Ishikawa (cell line): Measurements from ENCODE around the gene B3GALT4.
A peak's percentile ranks its signal among the peaks of the same experiment; 100 is the strongest.

Source experiments
- CEBPB ChIP-seq: IDR thresholded peaks from 2 replicates; pipeline ENCODE4 v1.6.1; 2012
- CREB1 ChIP-seq: IDR thresholded peaks from 2 replicates; pipeline ENCODE4 v1.6.1; 2012; ENCODE audit warnings: low read depth
- EGR1 ChIP-seq: IDR thresholded peaks from 2 replicates; pipeline ENCODE4 v1.6.1; 2012
- EP300 ChIP-seq: IDR thresholded peaks from 2 replicates; pipeline ENCODE4 v1.6.1; 2012; ENCODE audit warnings: borderline replicate concordance
- FOXM1 ChIP-seq: IDR thresholded peaks from 2 replicates; pipeline ENCODE4 v1.6.1; 2012; ENCODE audit warnings: low read depth, borderline replicate concordance
- NFIC ChIP-seq: IDR thresholded peaks from 2 replicates; pipeline ENCODE4 v1.6.1; 2012
- RAD21 ChIP-seq: IDR thresholded peaks from 2 replicates; pipeline ENCODE4 v1.6.1; 2012; ENCODE audit warnings: low read depth
- TAF1 ChIP-seq: IDR thresholded peaks from 2 replicates; pipeline ENCODE4 v1.6.1; 2012; ENCODE audit warnings: low read depth, mild to moderate bottlenecking
- TCF12 ChIP-seq: IDR thresholded peaks from 2 replicates; pipeline ENCODE4 v1.6.1; 2012; ENCODE audit warnings: low read depth
- TEAD4 ChIP-seq: IDR thresholded peaks from 2 replicates; pipeline ENCODE4 v1.6.1; 2012
- YY1 ChIP-seq: IDR thresholded peaks from 2 replicates; pipeline ENCODE4 v1.6.1; 2012; ENCODE audit warnings: low read depth
- ZBTB7A ChIP-seq: IDR thresholded peaks from 2 replicates; pipeline ENCODE4 v1.6.1; 2012; ENCODE audit warnings: low read depth
- TF ChIP-seq, protein P1 (sequence below): IDR thresholded peaks from 2 replicates; pipeline ENCODE4 v1.6.1; 2012; ENCODE audit warnings: low read depth, mild to moderate bottlenecking
- TF ChIP-seq, protein P2 (sequence below): IDR thresholded peaks from 2 replicates; pipeline ENCODE4 v1.6.1; 2012
- TF ChIP-seq, protein P3 (sequence below): IDR thresholded peaks from 2 replicates; pipeline ENCODE4 v1.6.1; 2012

B3GALT4 gene

DNA sequence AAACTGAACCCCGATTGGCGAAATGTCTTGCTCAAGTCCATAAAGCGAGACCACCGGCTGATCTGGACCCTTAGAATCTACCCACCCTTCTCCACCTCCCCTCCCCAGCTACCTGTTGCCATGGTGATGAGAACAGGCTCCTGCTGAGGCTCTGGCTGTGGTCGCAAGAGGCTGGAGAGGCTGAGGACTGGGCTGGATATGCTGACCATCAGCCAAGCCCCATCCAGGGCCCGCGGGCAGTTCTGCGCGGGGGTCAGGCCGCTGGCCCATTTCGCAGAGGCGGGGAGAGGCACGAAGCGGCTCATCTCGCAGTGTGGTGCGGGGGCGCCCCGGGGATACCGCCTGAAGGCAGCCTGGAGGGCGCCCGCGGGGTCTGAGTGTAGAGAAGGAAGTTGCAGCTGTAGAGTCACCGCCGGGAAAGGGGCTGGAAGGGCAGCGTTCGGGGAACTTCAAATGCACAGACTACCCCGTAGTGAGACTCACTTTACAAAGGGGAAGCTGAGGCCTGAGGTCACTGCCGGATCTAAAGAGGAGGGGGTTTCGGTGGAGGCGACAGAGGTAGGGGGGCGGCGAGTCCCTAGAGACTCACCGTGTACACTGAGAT is 36.3 kb downstream of the B3GALT4 start:
- TF ChIP-seq FOXM1: no peak
- TF ChIP-seq ZBTB7A: peak; percentile 34; the same call in 1 of the 2 replicates

DNA sequence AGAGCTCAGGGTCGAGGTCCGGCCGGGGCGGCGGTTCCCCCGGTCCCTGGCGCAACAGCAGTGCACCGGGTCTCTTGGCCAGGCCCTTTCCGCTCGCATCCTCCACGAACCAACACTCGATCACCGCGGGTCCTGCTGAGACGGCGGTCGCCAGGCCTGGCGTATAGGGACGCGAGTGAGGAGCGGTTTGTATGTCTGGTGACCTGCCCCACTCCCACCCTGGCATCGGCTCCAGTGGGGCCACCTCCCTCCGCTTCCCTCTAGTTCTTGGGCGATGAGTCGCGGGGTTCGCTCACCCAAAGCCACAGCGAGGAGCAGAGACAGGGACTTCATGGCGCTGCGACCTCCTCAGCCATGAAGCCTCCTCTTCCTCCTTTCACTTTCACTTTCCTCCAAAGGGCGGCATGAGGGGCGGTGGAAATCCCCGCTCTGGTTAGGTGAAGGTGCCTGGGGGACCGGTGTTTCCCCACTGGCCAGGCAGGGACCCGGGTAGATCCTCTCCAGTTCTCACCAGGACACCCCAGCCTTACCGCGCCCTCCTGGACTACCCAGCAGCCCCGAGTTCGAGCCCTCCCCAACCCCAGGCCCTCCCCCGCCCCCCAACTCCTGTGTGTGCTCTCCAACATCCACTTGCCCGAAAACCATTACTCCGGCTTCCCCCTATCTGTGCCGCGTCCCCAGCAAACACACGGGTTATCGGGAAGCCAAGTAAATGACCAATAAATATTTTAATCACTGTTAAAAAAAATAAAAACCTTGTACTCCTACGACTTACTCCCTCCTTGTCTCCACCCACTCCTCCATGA is 37.0 kb downstream of the B3GALT4 start, which contains the start of gene TAPBP:
Gene TAPBP (minus strand): TSS at position 370 of the 806 bp plus-strand sequence. CDS start 37 bp downstream, at position 333.
- TF ChIP-seq TCF12 (no peak), RAD21 (no peak), YY1 (no peak), TAF1 (no peak), CEBPB (no peak)
- TF ChIP-seq, protein P1, sequence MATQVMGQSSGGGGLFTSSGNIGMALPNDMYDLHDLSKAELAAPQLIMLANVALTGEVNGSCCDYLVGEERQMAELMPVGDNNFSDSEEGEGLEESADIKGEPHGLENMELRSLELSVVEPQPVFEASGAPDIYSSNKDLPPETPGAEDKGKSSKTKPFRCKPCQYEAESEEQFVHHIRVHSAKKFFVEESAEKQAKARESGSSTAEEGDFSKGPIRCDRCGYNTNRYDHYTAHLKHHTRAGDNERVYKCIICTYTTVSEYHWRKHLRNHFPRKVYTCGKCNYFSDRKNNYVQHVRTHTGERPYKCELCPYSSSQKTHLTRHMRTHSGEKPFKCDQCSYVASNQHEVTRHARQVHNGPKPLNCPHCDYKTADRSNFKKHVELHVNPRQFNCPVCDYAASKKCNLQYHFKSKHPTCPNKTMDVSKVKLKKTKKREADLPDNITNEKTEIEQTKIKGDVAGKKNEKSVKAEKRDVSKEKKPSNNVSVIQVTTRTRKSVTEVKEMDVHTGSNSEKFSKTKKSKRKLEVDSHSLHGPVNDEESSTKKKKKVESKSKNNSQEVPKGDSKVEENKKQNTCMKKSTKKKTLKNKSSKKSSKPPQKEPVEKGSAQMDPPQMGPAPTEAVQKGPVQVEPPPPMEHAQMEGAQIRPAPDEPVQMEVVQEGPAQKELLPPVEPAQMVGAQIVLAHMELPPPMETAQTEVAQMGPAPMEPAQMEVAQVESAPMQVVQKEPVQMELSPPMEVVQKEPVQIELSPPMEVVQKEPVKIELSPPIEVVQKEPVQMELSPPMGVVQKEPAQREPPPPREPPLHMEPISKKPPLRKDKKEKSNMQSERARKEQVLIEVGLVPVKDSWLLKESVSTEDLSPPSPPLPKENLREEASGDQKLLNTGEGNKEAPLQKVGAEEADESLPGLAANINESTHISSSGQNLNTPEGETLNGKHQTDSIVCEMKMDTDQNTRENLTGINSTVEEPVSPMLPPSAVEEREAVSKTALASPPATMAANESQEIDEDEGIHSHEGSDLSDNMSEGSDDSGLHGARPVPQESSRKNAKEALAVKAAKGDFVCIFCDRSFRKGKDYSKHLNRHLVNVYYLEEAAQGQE: no peak
- TF ChIP-seq, protein P2, sequence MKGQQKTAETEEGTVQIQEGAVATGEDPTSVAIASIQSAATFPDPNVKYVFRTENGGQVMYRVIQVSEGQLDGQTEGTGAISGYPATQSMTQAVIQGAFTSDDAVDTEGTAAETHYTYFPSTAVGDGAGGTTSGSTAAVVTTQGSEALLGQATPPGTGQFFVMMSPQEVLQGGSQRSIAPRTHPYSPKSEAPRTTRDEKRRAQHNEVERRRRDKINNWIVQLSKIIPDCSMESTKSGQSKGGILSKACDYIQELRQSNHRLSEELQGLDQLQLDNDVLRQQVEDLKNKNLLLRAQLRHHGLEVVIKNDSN: no peak

DNA sequence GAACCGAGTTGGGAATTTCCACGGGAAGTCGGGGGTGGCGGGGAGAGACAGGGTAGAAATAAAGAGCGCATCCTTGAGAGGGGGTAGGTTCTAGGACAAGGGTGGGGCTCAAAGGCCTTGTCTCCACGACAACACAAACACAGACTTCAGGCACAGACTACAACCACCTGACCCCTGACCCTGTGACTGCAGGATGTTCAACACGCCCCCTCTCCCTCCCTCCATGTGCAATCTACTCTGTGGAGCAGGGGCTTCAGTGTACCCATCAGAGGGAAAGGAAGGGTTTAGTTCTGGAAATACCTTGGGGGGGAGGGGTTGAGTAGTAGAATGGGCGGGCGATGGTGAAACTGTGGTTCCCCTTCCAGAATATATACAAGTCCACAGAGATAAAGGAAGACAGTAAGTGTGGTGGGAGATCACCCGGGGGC is 37.6 kb downstream of the B3GALT4 start:
- TF ChIP-seq ZBTB7A: no peak

DNA sequence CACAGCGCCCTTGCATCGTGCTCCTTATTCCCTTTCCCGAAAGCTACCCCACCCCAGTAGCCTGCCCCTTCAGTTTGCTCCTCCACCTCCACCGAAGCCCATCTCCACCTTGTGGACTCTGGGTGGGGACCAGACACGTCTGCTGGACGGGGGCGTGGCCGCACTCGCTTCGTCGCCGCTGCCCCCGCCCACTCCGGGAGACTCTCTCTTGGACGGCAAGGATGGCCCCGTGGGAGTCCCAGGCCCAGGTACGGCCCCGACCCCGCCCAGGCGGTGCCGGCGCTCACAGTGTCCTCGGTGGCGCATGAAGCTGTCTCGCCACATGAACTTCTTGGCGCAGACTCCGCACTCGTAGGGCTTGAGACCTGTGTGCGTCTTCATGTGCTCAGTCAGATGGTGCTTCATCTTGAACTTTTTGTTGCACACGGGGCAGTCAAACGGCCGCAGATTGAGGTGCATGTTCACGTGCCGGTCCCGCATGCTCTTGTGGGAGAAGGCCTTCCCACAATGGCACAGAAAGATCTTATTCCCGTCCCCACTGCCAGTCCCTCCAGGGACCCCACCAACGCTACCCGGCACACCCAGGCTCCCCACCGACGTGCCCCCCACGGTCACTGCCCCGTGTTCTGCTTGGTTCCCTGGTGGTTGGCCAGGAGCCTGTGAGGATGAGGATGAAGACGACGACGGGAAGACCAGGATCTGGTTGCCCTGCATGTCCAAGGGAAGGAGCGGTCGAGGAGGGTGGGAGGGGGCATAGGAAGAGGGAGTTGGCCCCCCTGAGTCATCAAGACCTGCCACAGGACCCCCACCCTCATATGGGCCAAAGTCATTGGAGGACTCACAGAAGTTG is 38.2 kb downstream of the B3GALT4 start:
- no peak for TF ChIP-seq FOXM1
- no peak for TF ChIP-seq TAF1
- TF ChIP-seq, protein P2: no peak
- no peak for TF ChIP-seq RAD21
- no peak for TF ChIP-seq TEAD4
- no peak for TF ChIP-seq TCF12
- no peak for TF ChIP-seq YY1
- TF ChIP-seq, protein P1: no peak
- TF ChIP-seq, protein P3, sequence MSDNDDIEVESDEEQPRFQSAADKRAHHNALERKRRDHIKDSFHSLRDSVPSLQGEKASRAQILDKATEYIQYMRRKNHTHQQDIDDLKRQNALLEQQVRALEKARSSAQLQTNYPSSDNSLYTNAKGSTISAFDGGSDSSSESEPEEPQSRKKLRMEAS: no peak
- no peak for TF ChIP-seq ZBTB7A
- TF ChIP-seq CREB1: no peak
- no peak for TF ChIP-seq EP300
- TF ChIP-seq NFIC: no peak
- TF ChIP-seq CEBPB: no peak
- TF ChIP-seq EGR1: no peak

DNA sequence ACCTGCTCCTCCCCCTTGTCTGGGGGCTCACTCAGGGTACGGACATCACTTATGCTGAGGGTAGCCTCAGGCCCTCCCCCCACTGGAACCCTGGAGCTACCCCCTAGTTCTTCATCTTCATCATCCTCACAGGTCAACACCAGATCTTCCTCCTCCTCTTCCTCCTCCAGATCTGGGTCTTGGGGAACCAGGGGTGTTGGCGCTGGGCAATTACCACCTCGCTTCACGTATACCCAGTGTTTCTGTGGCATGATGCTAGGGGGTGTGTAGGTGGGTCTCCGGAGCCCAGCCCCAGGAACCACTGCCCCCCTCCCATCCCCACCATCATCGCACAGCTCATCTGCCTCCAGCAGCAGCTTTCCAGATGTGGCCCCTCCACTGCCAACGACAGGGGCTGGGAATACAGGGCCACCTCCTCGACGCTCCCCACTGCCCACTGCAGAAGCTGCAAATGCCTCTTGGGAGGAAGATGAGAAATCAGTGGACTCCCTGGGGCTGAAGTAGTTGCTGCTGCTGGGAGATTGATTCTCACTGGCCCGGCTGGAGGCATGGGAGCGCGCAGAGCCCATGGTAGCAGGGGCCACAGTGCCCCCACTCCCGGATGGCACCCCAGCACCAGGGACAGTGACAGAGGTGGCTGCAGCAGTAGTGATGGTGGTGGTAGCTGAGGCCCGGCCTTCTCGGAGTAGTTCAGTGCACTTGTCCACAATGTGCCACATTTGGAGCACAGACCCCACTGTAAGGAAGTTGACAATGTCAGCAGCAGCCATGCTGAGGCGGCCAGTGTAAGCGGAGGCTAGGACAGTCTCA is 39.1 kb downstream of the B3GALT4 start:
- TF ChIP-seq RAD21: no peak
- TF ChIP-seq, protein P1: peak; percentile 48; the same call in 1 of the 2 replicates
